NCI-H345 treated with DMSO at 0.1 percent for 48 hours (cell line): ENCODE data around the gene NBEAL2.
"Not testable (repeated sequence)": the region's sequence is repeated elsewhere in the genome, so short reads cannot be mapped to it uniquely, and the experiment has no call there.

Experiments
- DNase-seq: peaks from one replicate; lab custom pipeline; 2025; ENCODE audit not compliant: unreplicated experiment; lab: John Stamatoyannopoulos, UW

NBEAL2 gene

GRCh38 chr3:47010910-47011309 is 31.4 kb downstream of the NBEAL2 start:
- no peak for DNase-seq

GRCh38 chr3:47011371-47011770 is 31.9 kb downstream of the NBEAL2 start:
- no peak for DNase-seq

GRCh38 chr3:47012342-47013230 is 33.1 kb downstream of the NBEAL2 start:
- DNase-seq: no peak

GRCh38 chr3:47013231-47013630 is 33.8 kb downstream of the NBEAL2 start:
- no peak for DNase-seq

GRCh38 chr3:47014036-47014435 is 34.6 kb downstream of the NBEAL2 start:
- DNase-seq: no peak

- no peak for DNase-seq
Measured at GRCh38 chr3:47015151-47015550, 35.7 kb downstream of the NBEAL2 start.

- DNase-seq: no peak
Measured at GRCh38 chr3:47016086-47016933, 36.8 kb downstream of the NBEAL2 start.

- DNase-seq: no peak
Measured at GRCh38 chr3:47016934-47017435, 37.5 kb downstream of the NBEAL2 start.

- DNase-seq: no peak
Measured at GRCh38 chr3:47017504-47018268, 38.2 kb downstream of the NBEAL2 start.

- no peak for DNase-seq
Measured at GRCh38 chr3:47018269-47018611, 38.8 kb downstream of the NBEAL2 start.

GRCh38 chr3:47019201-47019600 is 39.7 kb downstream of the NBEAL2 start:
- DNase-seq: no peak

GRCh38 chr3:47020311-47020710 is 40.8 kb downstream of the NBEAL2 start:
- no peak for DNase-seq

GRCh38 chr3:47022641-47023071 is 43.2 kb downstream of the NBEAL2 start:
- peak; percentile 1 for DNase-seq

GRCh38 chr3:47024932-47025331 is 45.5 kb downstream of the NBEAL2 start:
- DNase-seq: no peak

GRCh38 chr3:47026432-47026831 is 47.0 kb downstream of the NBEAL2 start:
- not testable (repeated sequence) for DNase-seq

GRCh38 chr3:47028146-47028545 is 48.7 kb downstream of the NBEAL2 start:
- DNase-seq: no peak

GRCh38 chr3:47028667-47029066 is 49.2 kb downstream of the NBEAL2 start:
- no peak for DNase-seq

GRCh38 chr3:47031041-47031440 is 51.6 kb downstream of the NBEAL2 start:
- not testable (repeated sequence) for DNase-seq

- no peak for DNase-seq
Measured at GRCh38 chr3:47034868-47035489, 55.5 kb downstream of the NBEAL2 start.

GRCh38 chr3:47035645-47036044 is 56.2 kb downstream of the NBEAL2 start:
- no peak for DNase-seq

- DNase-seq: no peak
Measured at GRCh38 chr3:47036145-47036544, 56.7 kb downstream of the NBEAL2 start.
